Esophagus (tissue), 2 donors: ENCODE data around the gene DFFB. TPM values are rescaled to one million over a fixed set of nuclear protein-coding genes. Genes with fewer than 3 reads are reported as not detected.

Experiments
- H3K27ac ChIP-seq, 2 donors: one replicate each; pipeline ENCODE4 v1.5.1; 2013; ENCODE audit warnings: low read depth in 2 of 2, mild to moderate bottlenecking in 2 of 2, inconsistent platforms in 1 of 2, low read length in 1 of 2, moderate library complexity in 1 of 2
- H3K27me3 ChIP-seq, 2 donors: one replicate each; pipeline ENCODE4 v1.6.1; 2013; ENCODE audit warnings: low read length in 2 of 2, control low read depth in 1 of 2, mild to moderate bottlenecking in 1 of 2; ENCODE audit not compliant: insufficient read depth in 2 of 2, control insufficient read depth in 1 of 2
- H3K36me3 ChIP-seq, 2 donors: one replicate each; pipeline ENCODE4 v1.6.1; 2013; ENCODE audit warnings: low read length in 1 of 2; ENCODE audit not compliant: control insufficient read depth in 2 of 2, insufficient read depth in 2 of 2
- H3K4me1 ChIP-seq, 2 donors: one replicate each; pipeline ENCODE4 v1.6.1; 2013; ENCODE audit warnings: low read length in 1 of 2; ENCODE audit not compliant: control insufficient read depth in 2 of 2, insufficient read depth in 2 of 2
- H3K4me3 ChIP-seq, 2 donors: one replicate each; pipeline ENCODE4 v1.5.1; 2013; ENCODE audit warnings: low read length in 2 of 2, mild to moderate bottlenecking in 2 of 2, low read depth in 1 of 2, moderate library complexity in 1 of 2
- H3K9me3 ChIP-seq, 2 donors: one replicate each; pipeline ENCODE4 v1.6.1; 2013; ENCODE audit warnings: mild to moderate bottlenecking in 2 of 2, low read depth in 1 of 2, low read length in 1 of 2, moderate library complexity in 1 of 2; ENCODE audit not compliant: control insufficient read depth in 2 of 2, insufficient read depth in 1 of 2
- WGBS, 2 donors: extraction: QIAGEN DNeasy Blood & Tissue Kit; methylation state at CpG; one replicate each; pipeline ENCODE4 v1.1.7; 2013; 5-methylcytosine and 5-hydroxymethylcytosine counted together
- polyA plus RNA-seq, 2 donors: library from polyadenylated mRNA; stranded (reverse); fragments of 200-250 nt; gene quantifications; one replicate each; pipeline ENCODE4 v1.2.3, GENCODE V29; 2013
- donor health status: healthy with polysubstance abuse.
- donor health status: Bipolar disorder and iron deficiency.

Gene DFFB
- polyA plus RNA-seq, 2 donors: 1.9 to 2.3 TPM

- H3K27ac ChIP-seq: no peak overlapping the region
- 82% methylated on average over 9 of the region's 9 CpGs for WGBS, 2 donors
- no peak overlapping the region for H3K4me3 ChIP-seq
- H3K4me1 ChIP-seq: no peaks in the 10 kb centered on the region
- H3K27me3 ChIP-seq: no peaks in the 10 kb centered on the region
- H3K9me3 ChIP-seq: peaks cover 0 to 10% of the 10 kb centered on the region in 2 donors
- peaks cover 0 to 20% of the 10 kb centered on the region in 2 donors for H3K36me3 ChIP-seq
Measured at GRCh38 chr1:3879787-3880428, 22.6 kb downstream of the DFFB start.

- Histone ChIP-seq H3K36me3 (peaks cover 0 to 20% of the 10 kb centered on the region in 2 donors), H3K9me3 (peaks cover 0 to 10% of the 10 kb centered on the region in 2 donors), H3K27me3 (no peaks in the 10 kb centered on the region), H3K4me3 (no peak overlapping the region), H3K4me1 (no peaks in the 10 kb centered on the region), H3K27ac (no peak overlapping the region)
- 89 to 95% methylated on average over 20 of the region's 20 CpGs for WGBS, 2 donors
Measured at GRCh38 chr1:3880429-3881192, 23.3 kb downstream of the DFFB start.

- H3K27me3 ChIP-seq: no peaks in the 10 kb centered on the region
- H3K27ac ChIP-seq: no peak overlapping the region
- H3K9me3 ChIP-seq: peaks cover 0 to 10% of the 10 kb centered on the region in 2 donors
- no peak overlapping the region for H3K4me3 ChIP-seq
- 77 to 89% methylated on average over 5 of the region's 5 CpGs for WGBS, 2 donors
- H3K36me3 ChIP-seq: peaks cover 0 to 20% of the 10 kb centered on the region in 2 donors
- H3K4me1 ChIP-seq: no peaks in the 10 kb centered on the region
Measured at GRCh38 chr1:3881193-3881480, 23.9 kb downstream of the DFFB start.

- Histone ChIP-seq H3K27ac (no peak overlapping the region), H3K4me1 (no peaks in the 10 kb centered on the region), H3K4me3 (no peak overlapping the region), H3K9me3 (peaks cover 0 to 9% of the 10 kb centered on the region in 2 donors), H3K27me3 (no peaks in the 10 kb centered on the region), H3K36me3 (peaks cover 2 to 27% of the 10 kb centered on the region in 2 donors)
- 94 to 95% methylated on average over 18 of the region's 18 CpGs for WGBS, 2 donors
Measured at GRCh38 chr1:3883194-3883925, 26.1 kb downstream of the DFFB start.

GRCh38 chr1:3884966-3885365, 27.7 kb downstream of the DFFB start:
- Histone ChIP-seq H3K4me1 (no peaks in the 10 kb centered on the region), H3K27ac (no peak overlapping the region), H3K4me3 (no peak overlapping the region), H3K9me3 (no peaks in the 10 kb centered on the region), H3K36me3 (peaks cover 2 to 29% of the 10 kb centered on the region in 2 donors), H3K27me3 (no peaks in the 10 kb centered on the region)
- 91 to 92% methylated on average over 13 of the region's 13 CpGs for WGBS, 2 donors

- H3K9me3 ChIP-seq: no peaks in the 10 kb centered on the region
- no peak overlapping the region for H3K27ac ChIP-seq
- no peaks in the 10 kb centered on the region for H3K4me1 ChIP-seq
- H3K4me3 ChIP-seq: no peak overlapping the region
- 87 to 88% methylated on average over 7 of the region's 7 CpGs for WGBS, 2 donors
- no peaks in the 10 kb centered on the region for H3K27me3 ChIP-seq
- H3K36me3 ChIP-seq: peaks cover 8 to 30% of the 10 kb centered on the region in 2 donors
Measured at GRCh38 chr1:3885611-3886010, 28.3 kb downstream of the DFFB start.

GRCh38 chr1:3886106-3886670, 28.9 kb downstream of the DFFB start:
- Histone ChIP-seq H3K4me3 (no peak overlapping the region), H3K36me3 (peaks cover 10 to 32% of the 10 kb centered on the region in 2 donors), H3K27ac (no peak overlapping the region), H3K27me3 (no peaks in the 10 kb centered on the region), H3K4me1 (no peaks in the 10 kb centered on the region), H3K9me3 (no peaks in the 10 kb centered on the region)
- 89% methylated on average over 15 of the region's 15 CpGs for WGBS, 2 donors

GRCh38 chr1:3886691-3887090, 29.4 kb downstream of the DFFB start:
- WGBS, 2 donors: 89 to 91% methylated on average over 8 of the region's 8 CpGs
- H3K9me3 ChIP-seq: no peaks in the 10 kb centered on the region
- no peaks in the 10 kb centered on the region for H3K4me1 ChIP-seq
- peaks cover 13 to 32% of the 10 kb centered on the region in 2 donors for H3K36me3 ChIP-seq
- no peak overlapping the region for H3K27ac ChIP-seq
- H3K27me3 ChIP-seq: no peaks in the 10 kb centered on the region
- no peak overlapping the region for H3K4me3 ChIP-seq

- Histone ChIP-seq H3K4me3 (no peak overlapping the region), H3K9me3 (no peaks in the 10 kb centered on the region), H3K27ac (no peak overlapping the region), H3K36me3 (peaks cover 13 to 32% of the 10 kb centered on the region in 2 donors), H3K27me3 (no peaks in the 10 kb centered on the region), H3K4me1 (no peaks in the 10 kb centered on the region)
- 90 to 93% methylated on average over 15 of the region's 15 CpGs for WGBS, 2 donors
Measured at GRCh38 chr1:3888301-3888700, 31.0 kb downstream of the DFFB start.
